Loucy (cell line): Measurements from ENCODE around the gene SMCHD1.

Experiments
- CTCF ChIP-seq: fragments of 200-600 bp; sonication (generic); conservative IDR thresholded peaks from 2 replicates; pipeline ENCODE4 v1.5.1; 2014; ENCODE audit warnings: mild to moderate bottlenecking, antibody characterized with exemption, low read length
- EZH2phosphoT487 ChIP-seq: fragments of 200-600 bp; IDR thresholded peaks from 2 replicates; pipeline ENCODE4 v1.6.1; 2018; ENCODE audit warnings: antibody characterized with exemption, mild to moderate bottlenecking, moderate library complexity, borderline replicate concordance

- TF ChIP-seq CTCF (no peak), EZH2phosphoT487 (no peak)
Observed at GRCh38 chr18:2839202-2839601, 183.7 kb downstream of the SMCHD1 start.
